D721Med (cell line): Measurements from ENCODE around the gene ALDH4A1.

Experiments
- DNase-seq: peaks from one replicate; pipeline ENCODE4 v3.0.0; 2011; ENCODE audit warnings: low spot score; ENCODE audit not compliant: insufficient read length
- FAIRE-seq: peaks from 2 replicates; lab custom pipeline; 2011; peaks lifted over from hg19 to GRCh38; lab: Jason Lieb, UNC
- CTCF ChIP-seq: IDR thresholded peaks from 2 replicates; pipeline ENCODE4 v1.5.1; 2012; ENCODE audit warnings: mild to moderate bottlenecking, control low read depth; ENCODE audit not compliant: insufficient read depth; ENCODE audit errors: missing control alignments

The ALDH4A1 gene

GRCh38 chr1:18885311-18886002, 16.9 kb downstream of the ALDH4A1 start:
- no peak for TF ChIP-seq CTCF
- DNase-seq = no peak
- no peak for FAIRE-seq

- FAIRE-seq (no peak), DNase-seq (no peak)
- no peak for TF ChIP-seq CTCF
Observed at GRCh38 chr1:18884727-18885126, 17.6 kb downstream of the ALDH4A1 start.

GRCh38 chr1:18884419-18884717, 18.0 kb downstream of the ALDH4A1 start:
- FAIRE-seq (no peak), DNase-seq (no peak)
- TF ChIP-seq CTCF = no peak

GRCh38 chr1:18883636-18884418, 18.5 kb downstream of the ALDH4A1 start:
- DNase-seq (peak; percentile 51), FAIRE-seq (no peak)
- TF ChIP-seq CTCF = peak; percentile 78

GRCh38 chr1:18883079-18883478, 19.3 kb downstream of the ALDH4A1 start:
- TF ChIP-seq CTCF = no peak
- FAIRE-seq = no peak

GRCh38 chr1:18882486-18882885, 19.9 kb downstream of the ALDH4A1 start:
- TF ChIP-seq CTCF = no peak
- no peak for DNase-seq
- no peak for FAIRE-seq

More at GRCh38 chr1:18883079-18883478, 19.3 kb downstream of the ALDH4A1 start:
- DNase-seq = no peak
